ENCODE measurements around the gene PRSS38. TPM values are rescaled to one million over a fixed set of nuclear protein-coding genes. Genes with fewer than 3 reads are reported as not detected.

PRSS38 gene
- polyA plus RNA-seq, 1 donor (not counting 4 experiments of a cell fraction or from before 2014, with no cell fraction given), result not detected

GRCh38 chr1:227838181-227838580 is 22.7 kb downstream of the PRSS38 start:
- no peak for FAIRE-seq
- Histone ChIP-seq H3K4me1 (ENCODE audit: control insufficient read depth, extremely low read depth, insufficient read depth, low read length) (no peaks in the 10 kb centered on the region), H3K79me2 (ENCODE audit: control insufficient read depth, insufficient read depth, low read length) (no peaks in the 10 kb centered on the region), H3K27me3 (ENCODE audit: control insufficient read depth, extremely low read depth, insufficient read depth, low read length) (no peaks in the 10 kb centered on the region), H3K9me3 (ENCODE audit: control insufficient read depth, low read depth, low read length) (no peaks in the 10 kb centered on the region), H3K4me2 (ENCODE audit: control insufficient read depth, extremely low read depth, insufficient read depth, low read depth, low read length) (no peak overlapping the region), H3K9ac (ENCODE audit: control insufficient read depth, extremely low read depth, insufficient read depth, low read length) (no peak overlapping the region), H3K4me3 (ENCODE audit: control insufficient read depth in 2 of 3, extremely low read depth in 1 of 3, insufficient read depth in 2 of 3, low read depth in 1 of 3, low read length in 3 of 3) (no peak overlapping the region), H3K9me1 (ENCODE audit: control insufficient read depth, extremely low read depth, insufficient read depth, low read length) (no peaks in the 10 kb centered on the region), H4K20me1 (ENCODE audit: control insufficient read depth, extremely low read depth, insufficient read depth, low read length) (no peaks in the 10 kb centered on the region), H3K36me3 (ENCODE audit: control insufficient read depth in 2 of 2, extremely low read depth in 1 of 2, insufficient read depth in 2 of 2, low read length in 2 of 2) (no peaks in the 10 kb centered on the region), H3K27ac (ENCODE audit: control insufficient read depth, insufficient read depth, low read length) (no peak overlapping the region), H2AFZ (ENCODE audit: control insufficient read depth, low read length) (no peak overlapping the region)
- no peak for TF ChIP-seq CTCF (optimal IDR thresholded peaks at IDR 0.05 in 1 of 3, IDR thresholded peaks at IDR 0.05 in 1 of 3, conservative IDR thresholded peaks at IDR 0.05 in 1 of 3; ENCODE audit: extremely low read depth in 1 of 3, insufficient read depth in 2 of 3, low read length in 3 of 3)
- no peak for TF ChIP-seq EZH2 (IDR thresholded peaks at IDR 0.05; ENCODE audit: low read length)
- DNase-seq (ENCODE audit: low read depth, low spot score), result no peak
- dilution Hi-C loops (cut with MboI; ENCODE audit: extremely low pct_ligation_motif_present, low sequenced_read_pairs), result no loop called here

- Histone ChIP-seq H3K4me3 (ENCODE audit: control insufficient read depth in 2 of 3, extremely low read depth in 1 of 3, insufficient read depth in 2 of 3, low read depth in 1 of 3, low read length in 3 of 3) (no peak overlapping the region), H3K79me2 (ENCODE audit: control insufficient read depth, insufficient read depth, low read length) (no peaks in the 10 kb centered on the region), H3K9ac (ENCODE audit: control insufficient read depth, extremely low read depth, insufficient read depth, low read length) (no peak overlapping the region), H3K4me1 (ENCODE audit: control insufficient read depth, extremely low read depth, insufficient read depth, low read length) (no peaks in the 10 kb centered on the region), H3K9me1 (ENCODE audit: control insufficient read depth, extremely low read depth, insufficient read depth, low read length) (no peaks in the 10 kb centered on the region), H3K27me3 (ENCODE audit: control insufficient read depth, extremely low read depth, insufficient read depth, low read length) (no peaks in the 10 kb centered on the region), H3K9me3 (ENCODE audit: control insufficient read depth, low read depth, low read length) (no peaks in the 10 kb centered on the region), H2AFZ (ENCODE audit: control insufficient read depth, low read length) (no peak overlapping the region), H3K27ac (ENCODE audit: control insufficient read depth, insufficient read depth, low read length) (no peak overlapping the region), H4K20me1 (ENCODE audit: control insufficient read depth, extremely low read depth, insufficient read depth, low read length) (no peaks in the 10 kb centered on the region), H3K4me2 (ENCODE audit: control insufficient read depth, extremely low read depth, insufficient read depth, low read depth, low read length) (no peak overlapping the region), H3K36me3 (ENCODE audit: control insufficient read depth in 2 of 2, extremely low read depth in 1 of 2, insufficient read depth in 2 of 2, low read length in 2 of 2) (no peaks in the 10 kb centered on the region)
- DNase-seq (ENCODE audit: low read depth, low spot score) (no peak), FAIRE-seq (no peak)
- TF ChIP-seq EZH2 (IDR thresholded peaks at IDR 0.05; ENCODE audit: low read length) (no peak), CTCF (optimal IDR thresholded peaks at IDR 0.05 in 1 of 3, IDR thresholded peaks at IDR 0.05 in 1 of 3, conservative IDR thresholded peaks at IDR 0.05 in 1 of 3; ENCODE audit: extremely low read depth in 1 of 3, insufficient read depth in 2 of 3, low read length in 3 of 3) (no peak)
- dilution Hi-C loops (cut with MboI; ENCODE audit: extremely low pct_ligation_motif_present, low sequenced_read_pairs), result no loop called here
Measured at GRCh38 chr1:227841096-227841495, 25.6 kb downstream of the PRSS38 start.
